ENCODE measurements around the gene GSDME. TPM values are rescaled to one million over a fixed set of nuclear protein-coding genes. Genes with fewer than 3 reads are reported as not detected.

GSDME gene
- total and polyA plus RNA-seq, 2 donors (not counting 1 experiment from before 2014, with no cell fraction given) = 40.8 to 57.1 TPM

DNA sequence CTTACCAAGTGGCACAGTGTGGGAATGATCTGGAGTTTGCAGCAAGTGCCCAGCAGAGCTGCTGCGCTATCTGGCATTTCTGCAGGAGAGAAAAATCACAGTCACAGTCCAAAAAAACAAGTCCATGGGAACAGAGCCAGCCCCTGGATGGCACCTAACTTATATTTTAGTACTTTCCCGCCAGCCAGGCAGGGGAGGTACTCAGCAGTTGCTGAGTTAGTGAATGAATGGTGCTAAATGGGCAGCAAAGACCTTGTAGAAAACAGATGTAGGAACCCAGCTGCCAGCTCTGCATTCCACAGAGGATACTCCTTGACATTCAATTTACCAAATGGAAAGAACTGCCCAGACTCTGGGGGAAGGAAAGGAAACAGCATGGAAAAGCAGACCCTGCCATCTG, 54.5 kb downstream of the GSDME start:
- Histone ChIP-seq H3K27me3 (ENCODE audit: control insufficient read depth, insufficient read depth, low read length) (no peaks in the 10 kb centered on the region), H3K36me3 (ENCODE audit: control insufficient read depth, insufficient read depth, low read length) (no peaks in the 10 kb centered on the region), H3K79me2 (ENCODE audit: control insufficient read depth, insufficient read depth, low read length) (no peaks in the 10 kb centered on the region), H4K20me1 (ENCODE audit: control insufficient read depth, extremely low read depth, insufficient read depth, low read length) (no peaks in the 10 kb centered on the region), H3K9me3 (ENCODE audit: control insufficient read depth, insufficient read depth, low read depth, low read length) (no peaks in the 10 kb centered on the region), H3K4me2 (ENCODE audit: extremely low read depth, insufficient read depth, low read length) (peak overlapping the region; percentile 15), H2AFZ (ENCODE audit: low read length) (no peak overlapping the region), H3K4me1 (ENCODE audit: control insufficient read depth, extremely low read depth, insufficient read depth, low read length) (peaks cover 15% of the 10 kb centered on the region), H3K27ac (ENCODE audit: insufficient read depth, low read length) (no peak overlapping the region), H3K9ac (ENCODE audit: insufficient read depth, low read length) (no peak overlapping the region), H3K4me3 (replicated peaks in 1 of 4; ENCODE audit: control extremely low read depth in 1 of 4, insufficient read depth in 1 of 4, low read depth in 3 of 4, low read length in 4 of 4) (no peak overlapping the region)
- TF ChIP-seq CTCF (conservative IDR thresholded peaks at IDR 0.05 in 1 of 2, IDR thresholded peaks at IDR 0.05 in 1 of 2; ENCODE audit: low read depth in 1 of 2, low read length in 2 of 2) (no peak), EZH2 (IDR thresholded peaks at IDR 0.05; ENCODE audit: low read length, missing control alignments) (no peak)
- peak in 1 of 2 donors; percentile 48 for DNase-seq (ENCODE audit: low read depth in 2 of 2)

DNA sequence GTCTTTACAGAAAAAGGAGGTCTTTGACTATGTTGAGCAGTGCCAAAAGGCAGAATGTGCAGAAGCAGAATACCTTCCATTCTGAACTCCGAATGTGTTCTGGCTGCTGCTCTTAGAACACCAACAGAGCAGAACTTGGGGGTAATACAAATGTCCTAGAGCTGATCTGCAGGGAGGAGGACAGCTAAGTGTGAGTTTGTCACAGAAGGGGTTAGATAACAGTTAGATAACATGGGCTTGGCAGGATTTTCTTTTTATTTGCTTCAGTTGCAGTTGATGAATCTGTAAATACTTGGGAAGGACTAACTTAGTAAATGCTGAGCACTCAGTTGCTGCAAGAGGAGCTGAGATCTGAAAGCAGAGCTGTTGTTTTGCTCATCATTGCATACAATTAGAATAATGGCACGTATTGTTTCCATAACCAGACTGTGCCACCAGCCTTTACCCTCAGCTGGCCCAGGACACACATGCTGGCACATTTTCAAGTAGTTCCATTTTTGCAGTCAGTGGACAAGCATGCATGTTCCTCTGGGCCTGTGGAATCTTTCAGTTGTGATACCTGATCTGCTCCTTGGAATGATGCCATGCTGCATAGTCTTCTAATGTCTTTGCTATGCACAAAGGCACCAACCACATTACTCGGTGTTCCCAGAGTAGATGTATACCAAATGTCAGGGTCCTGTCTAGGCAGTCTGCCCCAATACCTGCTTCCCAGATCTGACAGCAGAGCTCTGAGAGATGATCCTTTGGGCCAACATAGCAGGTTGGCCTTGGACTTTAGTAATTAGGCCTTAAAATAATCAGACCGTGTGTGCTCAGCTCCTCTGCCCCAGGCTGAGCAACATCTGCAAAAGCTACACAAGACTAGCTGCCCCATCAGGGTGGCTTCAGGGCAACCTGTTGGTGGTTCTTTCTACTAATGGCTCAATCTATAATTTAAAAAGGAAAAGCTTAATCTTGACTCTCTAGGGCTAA, 55.7 kb downstream of the GSDME start:
- H3K9me3 ChIP-seq (ENCODE audit: control insufficient read depth, insufficient read depth, low read depth, low read length) = no peaks in the 10 kb centered on the region
- no peaks in the 10 kb centered on the region for H3K27me3 ChIP-seq (ENCODE audit: control insufficient read depth, insufficient read depth, low read length)
- no peaks in the 10 kb centered on the region for H3K79me2 ChIP-seq (ENCODE audit: control insufficient read depth, insufficient read depth, low read length)
- no peaks in the 10 kb centered on the region for H4K20me1 ChIP-seq (ENCODE audit: control insufficient read depth, extremely low read depth, insufficient read depth, low read length)
- no peak overlapping the region for H3K27ac ChIP-seq (ENCODE audit: insufficient read depth, low read length)
- H3K36me3 ChIP-seq (ENCODE audit: control insufficient read depth, insufficient read depth, low read length) = no peaks in the 10 kb centered on the region
- peaks cover 15% of the 10 kb centered on the region for H3K4me1 ChIP-seq (ENCODE audit: control insufficient read depth, extremely low read depth, insufficient read depth, low read length)
- DNase-seq (ENCODE audit: low read depth in 2 of 2) = peak; percentile 88 to 96
- no peak overlapping the region for H3K9ac ChIP-seq (ENCODE audit: insufficient read depth, low read length)
- H2AFZ ChIP-seq (ENCODE audit: low read length) = no peak overlapping the region
- no peak overlapping the region for H3K4me2 ChIP-seq (ENCODE audit: extremely low read depth, insufficient read depth, low read length)
- TF ChIP-seq CTCF (conservative IDR thresholded peaks at IDR 0.05 in 1 of 2, IDR thresholded peaks at IDR 0.05 in 1 of 2; ENCODE audit: low read depth in 1 of 2, low read length in 2 of 2) (no peak), EZH2 (IDR thresholded peaks at IDR 0.05; ENCODE audit: low read length, missing control alignments) (no peak)
- no peak overlapping the region for H3K4me3 ChIP-seq (replicated peaks in 1 of 4; ENCODE audit: control extremely low read depth in 1 of 4, insufficient read depth in 1 of 4, low read depth in 3 of 4, low read length in 4 of 4)

- H3K9ac ChIP-seq (ENCODE audit: insufficient read depth, low read length) = no peak overlapping the region
- peak; percentile 33 to 87 for DNase-seq (ENCODE audit: low read depth in 2 of 2)
- H4K20me1 ChIP-seq (ENCODE audit: control insufficient read depth, extremely low read depth, insufficient read depth, low read length) = no peaks in the 10 kb centered on the region
- H3K4me1 ChIP-seq (ENCODE audit: control insufficient read depth, extremely low read depth, insufficient read depth, low read length) = peaks cover 15% of the 10 kb centered on the region
- H3K27ac ChIP-seq (ENCODE audit: insufficient read depth, low read length) = no peak overlapping the region
- H3K9me3 ChIP-seq (ENCODE audit: control insufficient read depth, insufficient read depth, low read depth, low read length) = no peaks in the 10 kb centered on the region
- TF ChIP-seq EZH2 (IDR thresholded peaks at IDR 0.05; ENCODE audit: low read length, missing control alignments) (no peak), CTCF (conservative IDR thresholded peaks at IDR 0.05 in 1 of 2, IDR thresholded peaks at IDR 0.05 in 1 of 2; ENCODE audit: low read depth in 1 of 2, low read length in 2 of 2) (no peak)
- no peaks in the 10 kb centered on the region for H3K36me3 ChIP-seq (ENCODE audit: control insufficient read depth, insufficient read depth, low read length)
- no peaks in the 10 kb centered on the region for H3K27me3 ChIP-seq (ENCODE audit: control insufficient read depth, insufficient read depth, low read length)
- no peak overlapping the region for H2AFZ ChIP-seq (ENCODE audit: low read length)
- peak overlapping the region; percentile 42 for H3K4me2 ChIP-seq (ENCODE audit: extremely low read depth, insufficient read depth, low read length)
- no peaks in the 10 kb centered on the region for H3K79me2 ChIP-seq (ENCODE audit: control insufficient read depth, insufficient read depth, low read length)
- no peak overlapping the region for H3K4me3 ChIP-seq (replicated peaks in 1 of 4; ENCODE audit: control extremely low read depth in 1 of 4, insufficient read depth in 1 of 4, low read depth in 3 of 4, low read length in 4 of 4)
Measured at GRCh38 chr7:24700521-24701260, 56.6 kb downstream of the GSDME start.

All from fibroblast of lung (primary cell).